Gastrocnemius medialis (tissue), 4 donors: ENCODE results near the gene CPLANE1. TPM values are rescaled to one million over a fixed set of nuclear protein-coding genes. Genes with fewer than 3 reads are reported as not detected.
"Not testable (repeated sequence)": the region's sequence is repeated elsewhere in the genome, so short reads cannot be mapped to it uniquely, and the experiment has no call there.

Experiments used
- ATAC-seq, 2 donors: fragments of 150-250 bp; one replicate each; pipeline ENCODE4 v1.9.1; 2016
- DNase-seq, 2 donors: peaks; one replicate each; pipeline ENCODE4 v3.0.0-alpha.2; 2019
- H3K27ac ChIP-seq, 4 donors: fragments of 200-600 bp; sonication (generic); 1 replicate in 1 of 4; 2 replicates in 3 of 4; pipeline ENCODE4 v1.5.1; 2016 to 2018; ENCODE audit warnings: mild to moderate bottlenecking in 2 of 4, moderate library complexity in 1 of 4
- H3K27me3 ChIP-seq, 3 donors: fragments of 200-600 bp; sonication (generic) in 2 of 3; 1 replicate in 1 of 3; 2 replicates in 2 of 3; pipeline versions ENCODE4 v1.5.1 to v1.6.0; 2016 to 2019; ENCODE audit warnings: mild to moderate bottlenecking in 1 of 3, moderate library complexity in 1 of 3
- H3K36me3 ChIP-seq, 2 donors: fragments of 200-600 bp; sonication (generic) in 1 of 2; one replicate each; pipeline ENCODE4 v1.5.1; 2017 to 2018
- H3K4me1 ChIP-seq, 2 donors: fragments of 200-600 bp; sonication (generic) in 1 of 2; one replicate each; pipeline ENCODE4 v1.5.1; 2016 to 2017; ENCODE audit warnings: mild to moderate bottlenecking in 2 of 2
- H3K4me3 ChIP-seq, 4 donors: fragments of 200-600 bp; sonication (generic) in 3 of 4; 1 replicate in 1 of 4; 2 replicates in 3 of 4; pipeline ENCODE4 v1.5.1; 2016 to 2019; ENCODE audit warnings: mild to moderate bottlenecking in 2 of 4
- H3K9me3 ChIP-seq, 3 donors: fragments of 200-600 bp; sonication (generic) in 2 of 3; 1 replicate in 1 of 3; 2 replicates in 2 of 3; pipeline ENCODE4 v1.5.1; 2016 to 2019
- CTCF ChIP-seq, 5 experiments: fragments of 450-650 bp in 3 of 5; fragments of 200-600 bp in 2 of 5; sonication (generic) in 2 of 5; IDR thresholded peaks in 4 of 5; conservative IDR thresholded peaks in 1 of 5; 1 replicate in 4 of 5; 2 replicates in 1 of 5; pipeline ENCODE4 v1.5.1; 2016 to 2019; ENCODE audit warnings: antibody characterized with exemption in 5 of 5, mild to moderate bottlenecking in 3 of 5, moderate library complexity in 3 of 5
- POLR2A ChIP-seq, 2 donors: fragments of 450-650 bp; IDR thresholded peaks; one replicate each; pipeline ENCODE4 v1.6.1; 2017; ENCODE audit warnings: antibody characterized with exemption in 2 of 2, mild to moderate bottlenecking in 2 of 2, moderate library complexity in 2 of 2
- in situ Hi-C, 4 donors: fragments of 200-750 bp; cut with MboI; loops; one replicate each; pipeline versions ENCODE4 v1.15.0 to v1.8.0; 2017; ENCODE audit warnings: low sequenced_read_pairs in 4 of 4
- intact Hi-C: fragments of 100-400 bp; cut with DNase I; formaldehyde crosslinking; loops from one replicate; pipeline ENCODE4 v1.15.1; 2023; ENCODE audit warnings: low total_unique reads
- total RNA-seq, 4 donors: library from RNA; depleted of rRNA; stranded (reverse); fragments of >200 nt; gene quantifications; one replicate each; pipeline versions ENCODE4 v1.1.0 to v1.2.3, GENCODE V29; 2016

The CPLANE1 gene
- 10 to 100 TPM in 1 of 4 donors, 1 to 10 TPM in 3; 5.3 to 12.5 (median 8.1) TPM for total RNA-seq

DNA sequence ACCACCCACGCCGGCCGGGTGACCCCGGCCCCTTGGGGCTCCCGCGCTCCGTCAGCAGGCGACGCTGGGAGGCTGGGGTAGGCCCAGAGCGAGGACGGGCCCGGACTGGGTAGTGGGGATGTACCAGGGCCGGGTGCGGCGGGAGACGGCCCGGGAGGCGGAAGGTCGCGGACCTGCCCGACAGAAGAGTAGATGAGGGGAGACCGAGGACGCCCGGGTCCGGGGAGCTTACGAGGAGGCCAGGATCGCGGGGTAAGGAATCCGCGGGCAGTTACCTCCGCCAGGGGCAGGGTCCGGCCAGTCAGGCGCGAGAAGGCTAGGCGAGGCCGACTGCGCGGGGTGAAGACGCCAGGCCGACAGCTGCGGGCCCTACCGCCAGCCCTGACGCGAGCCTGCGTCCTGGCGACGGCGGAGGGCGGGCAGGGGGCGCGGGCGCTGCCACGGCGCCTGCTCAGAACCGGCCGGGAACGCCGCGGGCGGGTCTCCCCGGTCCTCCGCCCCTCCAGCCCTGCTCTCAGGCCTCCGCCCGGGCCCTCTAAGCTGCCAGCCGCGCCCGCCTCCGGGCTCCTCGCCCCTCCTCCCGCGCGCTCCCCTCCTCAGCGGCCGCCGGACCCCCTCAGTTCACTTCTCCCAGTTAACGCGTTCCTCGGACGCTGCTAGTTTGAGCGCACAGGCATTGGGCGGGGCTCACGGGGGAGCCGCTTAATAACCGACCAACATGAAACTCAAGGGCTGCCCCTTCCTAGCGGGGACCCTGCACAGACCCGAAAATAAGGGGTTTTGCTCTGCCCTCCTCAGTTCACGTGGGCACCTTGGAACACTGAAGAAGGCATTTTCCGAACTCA lies at the start of gene CPLANE1:
Gene CPLANE1, minus strand, starts transcription at position 407 of the 845 bp plus-strand sequence. CDS start 1,678 bp downstream, outside the sequence.
- H3K27ac ChIP-seq: peak within 1 kb of the TSS; percentile 88 to 95 (median 93)
- intact Hi-C loops (no loop called here), in situ Hi-C loops (no loop called here)
- ATAC-seq (peak; percentile 92), DNase-seq (peak; percentile 44 to 61)
- peak within 1 kb of the TSS; percentile 84 to 98 (median 94) for H3K4me3 ChIP-seq
- no peaks in the 10 kb centered on the region for H3K9me3 ChIP-seq
- peaks cover 17 to 18% of the 10 kb centered on the region in 2 donors for H3K4me1 ChIP-seq
- H3K27me3 ChIP-seq: no peaks in the 10 kb centered on the region
- TF ChIP-seq POLR2A (IDR thresholded peaks at IDR 0.05) (peak; percentile 48 to 68), CTCF (IDR thresholded peaks at IDR 0.05 in 4 of 5, conservative IDR thresholded peaks at IDR 0.05 in 1 of 5) (peak in 2 of 5 experiments; percentile 7 to 23)
- no peaks in the 10 kb centered on the region for H3K36me3 ChIP-seq

GRCh38 chr5:37296313-37296712 lies 47.1 kb upstream of the CPLANE1 start:
- DNase-seq, in situ Hi-C loops, H3K27me3 ChIP-seq, ATAC-seq, H3K27ac ChIP-seq, H3K4me3 ChIP-seq, H3K4me1 ChIP-seq, intact Hi-C loops, H3K9me3 ChIP-seq: not testable (repeated sequence)
- peaks cover 0 to 70% of the 10 kb centered on the region in 2 donors for H3K36me3 ChIP-seq

DNA sequence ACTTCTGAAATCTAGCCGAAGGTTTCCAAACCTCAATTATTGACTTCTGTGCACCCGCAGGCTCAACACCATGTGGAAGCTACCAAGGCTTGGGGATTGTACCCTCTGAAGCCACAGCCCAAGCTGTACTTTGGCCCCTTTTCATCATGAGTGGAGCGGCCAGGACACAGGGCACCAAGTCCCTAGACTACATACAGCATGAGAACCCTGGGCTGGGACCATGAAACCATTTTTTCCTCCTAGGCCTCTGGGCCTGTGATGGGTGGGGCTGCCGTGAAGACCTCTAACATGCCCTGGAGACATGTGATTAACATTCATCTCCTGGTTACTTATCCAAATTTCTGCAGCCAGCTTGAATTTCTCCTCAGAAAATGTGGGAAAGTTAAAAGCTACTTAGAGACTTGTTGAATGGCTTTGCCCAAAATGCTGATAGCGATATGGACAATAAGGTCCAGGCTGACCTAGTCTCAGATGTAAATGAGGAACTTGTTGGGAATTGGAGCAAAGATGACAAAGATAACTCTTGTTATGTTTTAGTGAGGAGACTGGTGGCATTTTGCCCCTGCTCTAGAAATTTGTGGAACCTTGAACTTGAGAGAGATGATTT lies 34.1 kb upstream of the CPLANE1 start:
- Histone ChIP-seq H3K9me3 (no peaks in the 10 kb centered on the region), H3K4me3 (no peak overlapping the region), H3K27ac (no peak overlapping the region), H3K27me3 (no peaks in the 10 kb centered on the region), H3K4me1 (no peaks in the 10 kb centered on the region), H3K36me3 (no peaks in the 10 kb centered on the region)
- no peak for ATAC-seq
- in situ Hi-C loops (no loop called here), intact Hi-C loops (no loop called here)
- TF ChIP-seq POLR2A (IDR thresholded peaks at IDR 0.05) (no peak), CTCF (IDR thresholded peaks at IDR 0.05 in 4 of 5, conservative IDR thresholded peaks at IDR 0.05 in 1 of 5) (no peak)
- no peak for DNase-seq

DNA sequence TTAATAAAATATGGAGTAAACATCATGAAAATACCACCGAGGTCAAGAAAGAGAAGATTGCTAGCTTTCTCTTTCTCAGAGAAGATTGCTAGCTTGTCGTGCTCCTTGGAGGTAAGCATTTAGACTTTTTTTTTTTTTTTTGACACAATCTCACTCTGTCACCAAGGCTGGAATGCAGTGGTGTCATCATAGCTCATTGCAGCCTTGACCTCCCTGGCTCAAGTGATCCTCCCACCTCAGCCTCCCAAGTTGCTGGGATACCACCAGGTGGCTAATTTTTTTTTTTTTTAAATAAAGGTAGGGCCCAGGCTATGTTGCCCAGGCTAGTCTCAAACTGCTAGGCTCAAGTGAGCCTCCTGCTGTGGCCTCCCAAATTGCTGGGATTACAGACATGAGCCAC lies 26.3 kb upstream of the CPLANE1 start:
- intact Hi-C loops (no loop called here), in situ Hi-C loops (no loop called here)
- H3K27ac ChIP-seq: no peak overlapping the region
- H3K27me3 ChIP-seq: no peaks in the 10 kb centered on the region
- H3K4me1 ChIP-seq: no peaks in the 10 kb centered on the region
- no peak overlapping the region for H3K4me3 ChIP-seq
- no peaks in the 10 kb centered on the region for H3K36me3 ChIP-seq
- no peak for DNase-seq
- TF ChIP-seq POLR2A (IDR thresholded peaks at IDR 0.05) (no peak), CTCF (IDR thresholded peaks at IDR 0.05 in 4 of 5, conservative IDR thresholded peaks at IDR 0.05 in 1 of 5) (no peak)
- no peak for ATAC-seq
- H3K9me3 ChIP-seq: no peaks in the 10 kb centered on the region

GRCh38 chr5:37272511-37272910 lies 23.3 kb upstream of the CPLANE1 start:
- H3K9me3 ChIP-seq: no peaks in the 10 kb centered on the region
- no peak overlapping the region for H3K4me3 ChIP-seq
- DNase-seq (no peak), ATAC-seq (no peak)
- TF ChIP-seq POLR2A (IDR thresholded peaks at IDR 0.05) (no peak), CTCF (IDR thresholded peaks at IDR 0.05 in 4 of 5, conservative IDR thresholded peaks at IDR 0.05 in 1 of 5) (no peak)
- no peaks in the 10 kb centered on the region for H3K27me3 ChIP-seq
- H3K36me3 ChIP-seq: no peaks in the 10 kb centered on the region
- no peaks in the 10 kb centered on the region for H3K4me1 ChIP-seq
- H3K27ac ChIP-seq: no peak overlapping the region
- in situ Hi-C loops: no loop called here
- intact Hi-C loops: no loop called here

DNA sequence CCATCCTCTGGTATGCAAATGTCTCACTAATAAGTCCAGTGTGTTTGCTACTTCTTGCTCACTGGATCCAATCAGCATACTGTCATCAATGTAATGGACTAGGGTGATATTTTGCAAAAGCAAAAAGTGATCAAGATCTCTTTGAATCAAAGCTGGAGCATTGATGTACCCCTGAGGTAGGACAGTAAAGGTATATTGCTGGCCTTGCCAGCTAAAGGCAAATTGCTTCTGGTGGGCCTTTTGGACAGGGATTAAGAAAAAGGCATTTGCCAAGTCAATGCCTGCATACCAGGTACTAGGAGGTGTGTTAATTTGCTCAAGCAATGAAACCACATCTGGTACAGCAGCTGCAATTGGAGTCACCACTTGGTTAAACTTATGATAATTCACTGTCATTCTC lies 18.9 kb upstream of the CPLANE1 start:
- H3K4me1 ChIP-seq, H3K36me3 ChIP-seq, H3K9me3 ChIP-seq, ATAC-seq, H3K4me3 ChIP-seq, H3K27me3 ChIP-seq, DNase-seq, intact Hi-C loops, H3K27ac ChIP-seq, in situ Hi-C loops: not testable (repeated sequence)
